Measurements from ENCODE around the gene EFNA3.
A peak's percentile ranks its signal among the peaks of the same experiment; 100 is the strongest.

EFNA3 gene

GRCh38 chr1:155062702-155063411 lies 15.8 kb upstream of the EFNA3 start (continued):
- TF ChIP-seq, protein P1, sequence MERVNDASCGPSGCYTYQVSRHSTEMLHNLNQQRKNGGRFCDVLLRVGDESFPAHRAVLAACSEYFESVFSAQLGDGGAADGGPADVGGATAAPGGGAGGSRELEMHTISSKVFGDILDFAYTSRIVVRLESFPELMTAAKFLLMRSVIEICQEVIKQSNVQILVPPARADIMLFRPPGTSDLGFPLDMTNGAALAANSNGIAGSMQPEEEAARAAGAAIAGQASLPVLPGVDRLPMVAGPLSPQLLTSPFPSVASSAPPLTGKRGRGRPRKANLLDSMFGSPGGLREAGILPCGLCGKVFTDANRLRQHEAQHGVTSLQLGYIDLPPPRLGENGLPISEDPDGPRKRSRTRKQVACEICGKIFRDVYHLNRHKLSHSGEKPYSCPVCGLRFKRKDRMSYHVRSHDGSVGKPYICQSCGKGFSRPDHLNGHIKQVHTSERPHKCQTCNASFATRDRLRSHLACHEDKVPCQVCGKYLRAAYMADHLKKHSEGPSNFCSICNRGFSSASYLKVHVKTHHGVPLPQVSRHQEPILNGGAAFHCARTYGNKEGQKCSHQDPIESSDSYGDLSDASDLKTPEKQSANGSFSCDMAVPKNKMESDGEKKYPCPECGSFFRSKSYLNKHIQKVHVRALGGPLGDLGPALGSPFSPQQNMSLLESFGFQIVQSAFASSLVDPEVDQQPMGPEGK (tag by site-specific recombination; IDR thresholded peaks at IDR 0.05) = peak; percentile 83
- TF ChIP-seq GLIS1 (tag by site-specific recombination; IDR thresholded peaks at IDR 0.05) (peak; percentile 29; the same call in 1 of the 2 replicates), ZNF132 (tag by site-specific recombination; IDR thresholded peaks at IDR 0.05; ENCODE audit: borderline replicate concordance) (no peak), ZNF394 (tag by site-specific recombination; IDR thresholded peaks at IDR 0.05; ENCODE audit: borderline replicate concordance) (peak; percentile 26; the same call in 1 of the 2 replicates), ZNF366 (tag by site-specific recombination; conservative IDR thresholded peaks at IDR 0.05) (0 out of 2 replicates have a peak, but pooled peaks have one; percentile 2), ZBTB17 (tag by site-specific recombination; IDR thresholded peaks at IDR 0.05) (peak; percentile 36; the same call in 1 of the 2 replicates), ZBTB10 (tag by site-specific recombination; IDR thresholded peaks at IDR 0.05) (peak; percentile 46; the same call in 1 of the 2 replicates), SP7 (tag by site-specific recombination; IDR thresholded peaks at IDR 0.05) (peak; percentile 25; the same call in 1 of the 2 replicates), SP2 (tag by site-specific recombination; IDR thresholded peaks at IDR 0.05) (peak; percentile 69), GLIS2 (tag by site-specific recombination; IDR thresholded peaks at IDR 0.05) (0 out of 2 replicates have a peak, but pooled peaks have one; percentile 16), ZNF362 (tag by site-specific recombination; IDR thresholded peaks at IDR 0.05) (no peak), ZBTB48 (tag by site-specific recombination; IDR thresholded peaks at IDR 0.05) (peak; percentile 100), ZNF629 (tag by site-specific recombination; IDR thresholded peaks at IDR 0.05) (no peak), ZNF341 (tag by site-specific recombination; IDR thresholded peaks at IDR 0.05; ENCODE audit: low read depth) (peak; percentile 56), ZNF510 (tag by site-specific recombination; IDR thresholded peaks at IDR 0.05; ENCODE audit: insufficient replicate concordance) (no peak), ZFP37 (tag by site-specific recombination; IDR thresholded peaks at IDR 0.05) (no peak), ZNF350 (tag by site-specific recombination; IDR thresholded peaks at IDR 0.05) (no peak), TRIM28 (IDR thresholded peaks at IDR 0.05; ENCODE audit: borderline replicate concordance, low read length) (no peak), ZNF660 (tag by site-specific recombination; IDR thresholded peaks at IDR 0.05) (0 out of 2 replicates have a peak, but pooled peaks have one; percentile 11), ZSCAN30 (tag by site-specific recombination; IDR thresholded peaks at IDR 0.05) (peak; percentile 41; the same call in 1 of the 2 replicates), KLF17 (tag by site-specific recombination; IDR thresholded peaks at IDR 0.05) (0 out of 2 replicates have a peak, but pooled peaks have one; percentile 15), KLF7 (tag by site-specific recombination; IDR thresholded peaks at IDR 0.05; ENCODE audit: borderline replicate concordance) (0 out of 2 replicates have a peak, but pooled peaks have one; percentile 19), ZFHX2 (tag by site-specific recombination; conservative IDR thresholded peaks at IDR 0.05) (peak; percentile 21; the same call in 1 of the 2 replicates), ZNF645 (tag by site-specific recombination; IDR thresholded peaks at IDR 0.05) (no peak), ZNF600 (tag by site-specific recombination; IDR thresholded peaks at IDR 0.05) (peak; percentile 17; the same call in 1 of the 2 replicates)
- TF ChIP-seq, protein P2, sequence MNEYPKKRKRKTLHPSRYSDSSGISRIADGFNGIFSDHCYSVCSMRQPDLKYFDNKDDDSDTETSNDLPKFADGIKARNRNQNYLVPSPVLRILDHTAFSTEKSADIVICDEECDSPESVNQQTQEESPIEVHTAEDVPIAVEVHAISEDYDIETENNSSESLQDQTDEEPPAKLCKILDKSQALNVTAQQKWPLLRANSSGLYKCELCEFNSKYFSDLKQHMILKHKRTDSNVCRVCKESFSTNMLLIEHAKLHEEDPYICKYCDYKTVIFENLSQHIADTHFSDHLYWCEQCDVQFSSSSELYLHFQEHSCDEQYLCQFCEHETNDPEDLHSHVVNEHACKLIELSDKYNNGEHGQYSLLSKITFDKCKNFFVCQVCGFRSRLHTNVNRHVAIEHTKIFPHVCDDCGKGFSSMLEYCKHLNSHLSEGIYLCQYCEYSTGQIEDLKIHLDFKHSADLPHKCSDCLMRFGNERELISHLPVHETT (tag by site-specific recombination; IDR thresholded peaks at IDR 0.05) = no peak

Measured in HEK293 (cell line).